ENCODE results near the gene PTGS1. TPM values are rescaled to one million over a fixed set of nuclear protein-coding genes. Genes with fewer than 3 reads are reported as not detected.

PTGS1 gene
- total RNA-seq, 1 experiment from 2014 or later, result 61.2 TPM

DNA sequence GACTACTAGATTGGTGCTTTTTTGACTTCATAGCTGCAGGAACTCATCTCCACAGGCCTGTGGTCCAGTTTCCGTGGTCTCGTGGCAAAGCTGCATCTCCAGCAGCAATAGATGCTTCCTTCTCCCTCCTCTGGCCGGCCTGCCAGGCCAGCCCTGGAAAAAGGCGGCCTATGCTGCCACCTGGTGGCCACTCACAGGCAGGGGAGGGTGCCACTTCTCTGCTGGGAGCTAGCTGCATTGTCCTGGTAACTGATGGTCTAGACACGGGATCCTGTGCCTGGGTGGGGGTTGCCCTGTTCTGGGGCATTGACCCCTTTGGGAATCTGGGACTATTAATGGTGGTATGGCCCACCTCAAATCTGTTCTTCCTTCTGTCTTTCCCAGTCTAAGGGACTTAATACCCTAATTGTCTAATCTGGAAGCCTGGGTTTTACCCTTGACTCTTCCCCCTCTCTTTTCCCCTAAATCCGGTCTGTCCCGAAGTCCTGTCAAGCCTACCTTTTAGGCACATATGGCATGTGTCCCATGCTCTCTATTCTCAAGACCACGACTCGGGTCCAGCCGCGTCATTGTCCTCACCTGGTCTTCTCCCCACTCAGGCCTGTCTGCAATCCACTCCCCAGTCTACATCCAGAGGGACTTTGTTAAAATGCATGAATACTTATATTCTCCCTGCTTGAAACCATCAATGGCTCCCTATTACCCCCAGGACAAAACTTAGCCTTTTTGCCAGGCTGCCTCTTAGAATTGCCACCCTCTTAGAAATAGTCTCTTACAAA is 20.1 kb upstream of the PTGS1 start:
- Histone ChIP-seq H3K27me3 (ENCODE audit: control insufficient read depth, insufficient read depth, low read length) (no peaks in the 10 kb centered on the region), H3K9me3 (ENCODE audit: control insufficient read depth, insufficient read depth, low read depth, low read length) (no peaks in the 10 kb centered on the region), H3K4me1 (ENCODE audit: control insufficient read depth, insufficient read depth, low read length) (peaks cover 4% of the 10 kb centered on the region; the same call in 1 of the 2 replicates), H3K27ac (ENCODE audit: low read length) (no peak overlapping the region), H3K36me3 (ENCODE audit: control insufficient read depth, insufficient read depth, low read length) (no peaks in the 10 kb centered on the region), H3K4me3 (ENCODE audit: low read depth in 2 of 2, low read length in 2 of 2) (no peak overlapping the region)
- peak; percentile 47 for DNase-seq (ENCODE audit: low read depth, low spot score)
- TF ChIP-seq, protein P1, sequence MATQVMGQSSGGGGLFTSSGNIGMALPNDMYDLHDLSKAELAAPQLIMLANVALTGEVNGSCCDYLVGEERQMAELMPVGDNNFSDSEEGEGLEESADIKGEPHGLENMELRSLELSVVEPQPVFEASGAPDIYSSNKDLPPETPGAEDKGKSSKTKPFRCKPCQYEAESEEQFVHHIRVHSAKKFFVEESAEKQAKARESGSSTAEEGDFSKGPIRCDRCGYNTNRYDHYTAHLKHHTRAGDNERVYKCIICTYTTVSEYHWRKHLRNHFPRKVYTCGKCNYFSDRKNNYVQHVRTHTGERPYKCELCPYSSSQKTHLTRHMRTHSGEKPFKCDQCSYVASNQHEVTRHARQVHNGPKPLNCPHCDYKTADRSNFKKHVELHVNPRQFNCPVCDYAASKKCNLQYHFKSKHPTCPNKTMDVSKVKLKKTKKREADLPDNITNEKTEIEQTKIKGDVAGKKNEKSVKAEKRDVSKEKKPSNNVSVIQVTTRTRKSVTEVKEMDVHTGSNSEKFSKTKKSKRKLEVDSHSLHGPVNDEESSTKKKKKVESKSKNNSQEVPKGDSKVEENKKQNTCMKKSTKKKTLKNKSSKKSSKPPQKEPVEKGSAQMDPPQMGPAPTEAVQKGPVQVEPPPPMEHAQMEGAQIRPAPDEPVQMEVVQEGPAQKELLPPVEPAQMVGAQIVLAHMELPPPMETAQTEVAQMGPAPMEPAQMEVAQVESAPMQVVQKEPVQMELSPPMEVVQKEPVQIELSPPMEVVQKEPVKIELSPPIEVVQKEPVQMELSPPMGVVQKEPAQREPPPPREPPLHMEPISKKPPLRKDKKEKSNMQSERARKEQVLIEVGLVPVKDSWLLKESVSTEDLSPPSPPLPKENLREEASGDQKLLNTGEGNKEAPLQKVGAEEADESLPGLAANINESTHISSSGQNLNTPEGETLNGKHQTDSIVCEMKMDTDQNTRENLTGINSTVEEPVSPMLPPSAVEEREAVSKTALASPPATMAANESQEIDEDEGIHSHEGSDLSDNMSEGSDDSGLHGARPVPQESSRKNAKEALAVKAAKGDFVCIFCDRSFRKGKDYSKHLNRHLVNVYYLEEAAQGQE (IDR thresholded peaks at IDR 0.05; ENCODE audit: insufficient read depth in 1 of 2, low read depth in 2 of 2, low read length in 1 of 2), result no peak
- TF ChIP-seq CTCF (IDR thresholded peaks at IDR 0.05) (peak; percentile 81), SIN3A (IDR thresholded peaks at IDR 0.05; ENCODE audit: borderline replicate concordance, insufficient read depth, low read depth, low read length) (no peak)
- peak; percentile 94 for ATAC-seq
- no TSS peak for BruUV-seq (replicated peaks)
- ChIA-PET CTCF (interaction anchor here (0.7 to 2.2 kb wide), 5 partner anchors 221 to 537 kb away, joined by 3 to 26 read pairs (median 6); no protein-coding TSS in a partner anchor), POLR2A (interaction anchor here (0.6 kb wide), 1 partner anchor 226 kb away, joined by 3 read pairs; no protein-coding TSS in a partner anchor)
- intact Hi-C loops (cut with micrococcal nuclease; ENCODE audit: unreplicated experiment) (loop anchor here (1.0 to 5.0 kb wide), 4 partner anchors 103 to 462 kb away; no protein-coding TSS in a partner anchor), in situ Hi-C loops (cut with HindIII; ENCODE audit: low pct_unique_long_range_greater_than_20kb, low sequenced_read_pairs) (no loop called here)

DNA sequence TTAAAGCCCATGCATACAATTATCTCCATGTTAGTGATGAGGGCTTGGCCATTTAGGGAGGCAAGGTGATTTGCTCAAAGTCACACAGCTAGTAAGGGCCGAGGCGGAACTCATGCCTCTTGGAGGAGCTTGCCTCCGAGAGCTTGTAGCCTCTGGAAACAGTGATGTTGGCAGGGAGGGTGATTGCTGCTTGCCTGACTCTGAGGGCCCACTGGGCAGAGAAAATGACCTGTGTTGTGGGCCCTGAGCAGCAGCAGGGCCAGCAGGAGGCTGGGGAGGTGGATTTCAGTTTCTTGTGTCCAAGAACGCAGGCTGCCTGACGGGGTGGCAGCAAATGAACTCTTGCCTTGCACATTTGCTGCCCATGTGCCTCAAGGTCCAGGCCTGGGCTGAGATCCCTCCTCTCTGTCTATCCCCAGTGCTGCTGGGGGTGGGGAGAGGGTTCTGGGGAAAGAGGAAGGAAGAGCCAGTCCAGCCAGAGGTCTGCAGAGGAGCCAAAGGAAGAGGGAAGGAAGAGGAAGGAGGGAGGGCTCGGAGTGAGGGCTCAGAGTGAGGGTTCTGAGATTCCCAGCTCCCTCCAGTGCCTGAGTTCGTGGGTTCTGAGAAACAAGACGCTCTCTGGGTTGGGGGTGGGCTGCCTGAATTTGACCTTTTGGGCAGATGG is 16.2 kb upstream of the PTGS1 start:
- no peaks in the 10 kb centered on the region for H3K27me3 ChIP-seq (ENCODE audit: control insufficient read depth, insufficient read depth, low read length)
- no peak overlapping the region for H3K4me3 ChIP-seq (ENCODE audit: low read depth in 2 of 2, low read length in 2 of 2)
- ChIA-PET CTCF (interaction anchor here (0.6 kb wide), 2 partner anchors 31 to 402 kb away, joined by 4 to 14 read pairs; no protein-coding TSS in a partner anchor), POLR2A (no interaction called here)
- no peaks in the 10 kb centered on the region for H3K36me3 ChIP-seq (ENCODE audit: control insufficient read depth, insufficient read depth, low read length)
- no peak for DNase-seq (ENCODE audit: low read depth, low spot score)
- H3K9me3 ChIP-seq (ENCODE audit: control insufficient read depth, insufficient read depth, low read depth, low read length), result no peaks in the 10 kb centered on the region
- BruUV-seq (replicated peaks), result no TSS peak
- H3K4me1 ChIP-seq (ENCODE audit: control insufficient read depth, insufficient read depth, low read length), result no peaks in the 10 kb centered on the region
- no peak overlapping the region for H3K27ac ChIP-seq (ENCODE audit: low read length)
- no peak for ATAC-seq
- intact Hi-C loops (cut with micrococcal nuclease; ENCODE audit: unreplicated experiment), result loop anchor here (5.0 kb wide), 1 partner anchor 458 kb away; no protein-coding TSS in a partner anchor
- TF ChIP-seq SIN3A (IDR thresholded peaks at IDR 0.05; ENCODE audit: borderline replicate concordance, insufficient read depth, low read depth, low read length) (no peak), TCF7L2 (IDR thresholded peaks at IDR 0.05; ENCODE audit: low read depth, low read length) (no peak), CTCF (IDR thresholded peaks at IDR 0.05) (no peak), POLR2AphosphoS5 (IDR thresholded peaks at IDR 0.05; ENCODE audit: low read depth, low read length) (no peak)
- TF ChIP-seq, protein P1 (IDR thresholded peaks at IDR 0.05; ENCODE audit: insufficient read depth in 1 of 2, low read depth in 2 of 2, low read length in 1 of 2), result no peak
- in situ Hi-C loops (cut with HindIII; ENCODE audit: low pct_unique_long_range_greater_than_20kb, low sequenced_read_pairs), result no loop called here
